Airway epithelial cell (primary cell): ENCODE measurements around the gene ST6GALNAC3. TPM values are rescaled to one million over a fixed set of nuclear protein-coding genes. Genes with fewer than 3 reads are reported as not detected.

Source experiments
- total RNA-seq: library from RNA; depleted of rRNA; stranded (reverse); fragments of >200 nt; gene quantifications from 2 replicates; pipeline ENCODE4 v1.2.3, GENCODE V29; 2015

The ST6GALNAC3 gene
- 0.14 TPM in 2 replicates for total RNA-seq

DNA sequence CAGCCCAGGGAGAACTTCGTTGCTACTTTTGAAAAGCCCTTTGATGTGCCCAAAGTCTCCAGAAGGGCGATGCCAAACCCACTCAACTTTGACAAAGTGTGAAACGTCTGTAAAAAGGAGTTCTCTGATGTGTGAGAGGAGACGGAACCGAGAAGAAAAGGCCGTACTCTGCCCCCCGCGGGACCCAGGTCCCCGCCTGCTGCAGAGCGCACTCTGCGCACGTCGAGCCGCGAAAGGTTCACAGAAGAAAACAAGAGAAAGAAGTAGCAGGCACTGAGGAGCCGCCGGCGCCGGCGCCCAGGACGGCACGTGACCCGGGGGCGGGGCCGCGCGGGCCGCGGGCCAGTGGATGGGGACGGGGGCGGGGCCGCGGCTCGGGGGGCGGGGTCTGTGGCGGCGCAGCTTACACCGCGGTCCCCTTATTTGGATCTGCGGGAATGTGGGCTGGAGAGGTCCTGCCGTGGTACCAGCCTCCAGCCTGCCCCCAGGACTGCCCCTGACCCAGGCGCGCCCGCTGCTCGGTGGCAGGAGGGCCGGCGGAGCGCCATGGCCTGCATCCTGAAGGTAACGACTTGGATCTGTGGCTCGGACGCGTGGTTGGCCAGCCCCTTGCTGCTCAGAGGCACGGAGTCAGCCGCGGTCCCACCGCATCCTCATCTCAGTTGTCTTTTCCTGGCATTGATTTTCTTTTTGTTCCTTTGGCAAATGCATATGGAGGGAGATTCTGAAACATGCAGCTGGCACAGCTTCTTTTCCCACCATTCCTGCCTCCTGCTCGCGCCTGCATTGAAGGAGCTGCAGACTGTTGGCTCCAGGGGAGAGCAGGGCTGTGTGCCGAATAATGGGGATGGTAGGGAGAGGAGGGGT is at the start of gene ST6GALNAC3:
Gene ST6GALNAC3, plus strand, starts transcription at position 426 of the 867 bp plus-strand sequence.

Other genes with a start within 250 kb of the ST6GALNAC3 start
- not detected in 2 replicates for gene ASB17, start 142.3 kb upstream of the ST6GALNAC3 start, total RNA-seq